Liver (tissue), 3 donors: ENCODE data around the gene ARPC4.

ENCODE experiments used
- NR2F2 ChIP-seq: IDR thresholded peaks from 2 replicates; pipeline ENCODE4 v1.6.1; 2016; ENCODE audit warnings: antibody characterized with exemption
- YY1 ChIP-seq: IDR thresholded peaks from 2 replicates; pipeline ENCODE4 v1.6.1; 2016; ENCODE audit warnings: antibody characterized with exemption, mild to moderate bottlenecking
- TF ChIP-seq, protein P1 (sequence below): fragments of 150-350 bp; IDR thresholded peaks from 2 replicates; pipeline ENCODE4 v1.5.1; 2017; ENCODE audit warnings: improper control_type of control experiment, low read depth, low read length; ENCODE audit not compliant: missing input control
- TF ChIP-seq, protein P2 (sequence below): IDR thresholded peaks from 2 replicates; pipeline ENCODE4 v1.6.1; 2016; ENCODE audit warnings: antibody characterized with exemption, mild to moderate bottlenecking
- donor health status: healthy.
- donor health status: healthy.

DNA sequence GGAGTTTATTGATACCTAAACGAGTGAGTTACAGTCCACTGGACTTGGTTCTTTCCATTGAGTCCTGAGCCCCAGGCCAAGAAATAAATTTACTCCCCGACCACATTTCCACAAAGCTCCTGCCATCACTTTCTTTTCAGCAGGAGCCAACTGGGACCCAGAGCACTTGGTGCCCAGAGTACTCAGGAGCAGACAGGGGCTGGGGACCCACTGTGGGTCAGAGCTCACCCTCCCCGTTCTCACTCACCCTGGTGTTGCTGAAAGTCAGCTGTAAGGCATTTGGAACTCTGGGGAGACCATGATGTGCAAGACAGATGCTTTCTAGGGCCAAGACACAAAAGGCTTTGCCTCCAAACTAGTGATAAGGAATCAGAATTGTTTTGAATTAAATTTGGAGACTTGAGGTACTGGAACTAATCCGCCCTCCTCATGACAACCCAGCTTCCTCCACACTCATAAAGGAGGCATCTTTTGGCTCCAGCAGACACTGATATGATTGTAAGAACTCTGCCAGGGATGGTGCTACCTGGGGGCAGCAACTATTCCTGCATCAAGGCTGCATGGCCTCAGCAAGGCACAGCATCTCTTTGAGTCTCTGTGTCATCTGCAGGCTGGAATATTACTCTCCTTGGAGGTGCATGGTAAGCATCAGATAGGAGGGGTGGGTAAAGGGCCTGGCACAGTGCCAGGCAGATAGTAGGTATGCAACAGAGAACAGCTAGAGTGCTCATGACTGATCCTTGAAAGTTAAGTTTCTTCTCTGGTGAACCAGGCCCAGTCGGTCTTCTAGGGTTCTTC is 15.8 kb upstream of the ARPC4 start:
- TF ChIP-seq YY1 (no peak), NR2F2 (no peak)
- TF ChIP-seq, protein P1, sequence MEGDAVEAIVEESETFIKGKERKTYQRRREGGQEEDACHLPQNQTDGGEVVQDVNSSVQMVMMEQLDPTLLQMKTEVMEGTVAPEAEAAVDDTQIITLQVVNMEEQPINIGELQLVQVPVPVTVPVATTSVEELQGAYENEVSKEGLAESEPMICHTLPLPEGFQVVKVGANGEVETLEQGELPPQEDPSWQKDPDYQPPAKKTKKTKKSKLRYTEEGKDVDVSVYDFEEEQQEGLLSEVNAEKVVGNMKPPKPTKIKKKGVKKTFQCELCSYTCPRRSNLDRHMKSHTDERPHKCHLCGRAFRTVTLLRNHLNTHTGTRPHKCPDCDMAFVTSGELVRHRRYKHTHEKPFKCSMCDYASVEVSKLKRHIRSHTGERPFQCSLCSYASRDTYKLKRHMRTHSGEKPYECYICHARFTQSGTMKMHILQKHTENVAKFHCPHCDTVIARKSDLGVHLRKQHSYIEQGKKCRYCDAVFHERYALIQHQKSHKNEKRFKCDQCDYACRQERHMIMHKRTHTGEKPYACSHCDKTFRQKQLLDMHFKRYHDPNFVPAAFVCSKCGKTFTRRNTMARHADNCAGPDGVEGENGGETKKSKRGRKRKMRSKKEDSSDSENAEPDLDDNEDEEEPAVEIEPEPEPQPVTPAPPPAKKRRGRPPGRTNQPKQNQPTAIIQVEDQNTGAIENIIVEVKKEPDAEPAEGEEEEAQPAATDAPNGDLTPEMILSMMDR, result no peak
- TF ChIP-seq, protein P2, sequence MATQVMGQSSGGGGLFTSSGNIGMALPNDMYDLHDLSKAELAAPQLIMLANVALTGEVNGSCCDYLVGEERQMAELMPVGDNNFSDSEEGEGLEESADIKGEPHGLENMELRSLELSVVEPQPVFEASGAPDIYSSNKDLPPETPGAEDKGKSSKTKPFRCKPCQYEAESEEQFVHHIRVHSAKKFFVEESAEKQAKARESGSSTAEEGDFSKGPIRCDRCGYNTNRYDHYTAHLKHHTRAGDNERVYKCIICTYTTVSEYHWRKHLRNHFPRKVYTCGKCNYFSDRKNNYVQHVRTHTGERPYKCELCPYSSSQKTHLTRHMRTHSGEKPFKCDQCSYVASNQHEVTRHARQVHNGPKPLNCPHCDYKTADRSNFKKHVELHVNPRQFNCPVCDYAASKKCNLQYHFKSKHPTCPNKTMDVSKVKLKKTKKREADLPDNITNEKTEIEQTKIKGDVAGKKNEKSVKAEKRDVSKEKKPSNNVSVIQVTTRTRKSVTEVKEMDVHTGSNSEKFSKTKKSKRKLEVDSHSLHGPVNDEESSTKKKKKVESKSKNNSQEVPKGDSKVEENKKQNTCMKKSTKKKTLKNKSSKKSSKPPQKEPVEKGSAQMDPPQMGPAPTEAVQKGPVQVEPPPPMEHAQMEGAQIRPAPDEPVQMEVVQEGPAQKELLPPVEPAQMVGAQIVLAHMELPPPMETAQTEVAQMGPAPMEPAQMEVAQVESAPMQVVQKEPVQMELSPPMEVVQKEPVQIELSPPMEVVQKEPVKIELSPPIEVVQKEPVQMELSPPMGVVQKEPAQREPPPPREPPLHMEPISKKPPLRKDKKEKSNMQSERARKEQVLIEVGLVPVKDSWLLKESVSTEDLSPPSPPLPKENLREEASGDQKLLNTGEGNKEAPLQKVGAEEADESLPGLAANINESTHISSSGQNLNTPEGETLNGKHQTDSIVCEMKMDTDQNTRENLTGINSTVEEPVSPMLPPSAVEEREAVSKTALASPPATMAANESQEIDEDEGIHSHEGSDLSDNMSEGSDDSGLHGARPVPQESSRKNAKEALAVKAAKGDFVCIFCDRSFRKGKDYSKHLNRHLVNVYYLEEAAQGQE, result no peak
